Endothelial cell of umbilical vein (primary cell): ENCODE data around the gene OR10V1. TPM values are rescaled to one million over a fixed set of nuclear protein-coding genes. Genes with fewer than 3 reads are reported as not detected.

Experiments
- BruUV-seq: library from RNA; stranded (reverse); fragments of 400-500 nt; replicated peaks from 2 replicates; lab custom pipeline; 2021; lab: Mats Ljungman, UMichigan
- CTCF ChIA-PET: fragments of 300-600, 350-600 bp; sonication (Branson Sonifier 250); formaldehyde crosslinking; loops from one replicate; lab custom pipeline; 2021; ENCODE audit warnings: antibody characterized with exemption, inconsistent platforms; lab: Charles Lee
- POLR2A ChIA-PET: fragments of 300-600, 350-600 bp; sonication (Branson Sonifier 250); formaldehyde crosslinking; loops from one replicate; lab custom pipeline; 2021; ENCODE audit warnings: antibody characterized with exemption, inconsistent platforms; lab: Charles Lee
- DNase-seq: peaks from one replicate; pipeline ENCODE4 v3.0.0-alpha.2; 2011; ENCODE audit warnings: low read depth, low spot score
- FAIRE-seq: peaks from 2 replicates; lab custom pipeline; 2011; peaks lifted over from hg19 to GRCh38; lab: Jason Lieb, UNC
- H2AFZ ChIP-seq: 2 replicates; pipeline ENCODE4 v1.6.0; 2012; ENCODE audit warnings: low read depth, low read length, control low read depth, inconsistent platforms
- H3K27ac ChIP-seq: 2 replicates; pipeline ENCODE4 v1.5.1; 2011; ENCODE audit warnings: low read depth, mild to moderate bottlenecking, control low read depth, low read length, moderate library complexity; ENCODE audit not compliant: insufficient read depth
- H3K27me3 ChIP-seq, 2 experiments: 2 replicates each; pipeline versions ENCODE4 v1.6.0 to v1.6.1; 2011; ENCODE audit warnings: low read length in 2 of 2, mixed read lengths in 1 of 2; ENCODE audit not compliant: control insufficient read depth in 2 of 2, insufficient read depth in 2 of 2
- H3K36me3 ChIP-seq, 2 experiments: 2 replicates in 1 of 2; 3 replicates in 1 of 2; pipeline ENCODE4 v1.5.1; 2011; ENCODE audit warnings: low read length in 2 of 2, mild to moderate bottlenecking in 1 of 2, moderate library complexity in 1 of 2; ENCODE audit not compliant: control insufficient read depth in 2 of 2, insufficient read depth in 2 of 2; ENCODE audit errors: extremely low read depth in 1 of 2
- H3K4me1 ChIP-seq: 3 replicates; pipeline ENCODE4 v1.5.1; 2011; ENCODE audit warnings: mild to moderate bottlenecking, low read length; ENCODE audit not compliant: control insufficient read depth, insufficient read depth; ENCODE audit errors: extremely low read depth
- H3K4me2 ChIP-seq: 2 replicates; pipeline ENCODE4 v1.6.1; 2011; ENCODE audit warnings: low read length, control low read depth, mixed read lengths; ENCODE audit not compliant: insufficient read depth
- H3K4me3 ChIP-seq, 3 experiments: fragments of 200-600 bp in 1 of 3; sonication (generic), shearing (Covaris generic) in 1 of 3; replicated peaks in 1 of 3; 2 replicates each; pipeline ENCODE4 v1.5.1; 2011 to 2016; ENCODE audit warnings: control low read depth in 3 of 3, low read length in 3 of 3, mild to moderate bottlenecking in 2 of 3, inconsistent platforms in 1 of 3, low read depth in 1 of 3, moderate library complexity in 1 of 3; ENCODE audit not compliant: insufficient read depth in 1 of 3
- H3K79me2 ChIP-seq: 2 replicates; pipeline ENCODE4 v1.6.0; 2012; ENCODE audit warnings: low read length, inconsistent platforms; ENCODE audit not compliant: control insufficient read depth, insufficient read depth
- H3K9ac ChIP-seq: replicated peaks from 2 replicates; pipeline ENCODE3; 2011; ENCODE audit warnings: low read length, control low read depth; ENCODE audit not compliant: insufficient read depth; ENCODE audit errors: extremely low read depth
- H3K9me1 ChIP-seq: replicated peaks from 3 replicates; pipeline ENCODE4 v1.6.0; 2011; ENCODE audit warnings: mild to moderate bottlenecking, low read length; ENCODE audit not compliant: control insufficient read depth, insufficient read depth; ENCODE audit errors: extremely low read depth
- H3K9me3 ChIP-seq: replicated peaks from 2 replicates; pipeline ENCODE4 v1.5.1; 2012; ENCODE audit warnings: low read length, inconsistent platforms; ENCODE audit not compliant: control insufficient read depth, insufficient read depth
- H4K20me1 ChIP-seq: replicated peaks from 2 replicates; pipeline ENCODE3; 2011; ENCODE audit warnings: mild to moderate bottlenecking, low read length; ENCODE audit not compliant: control insufficient read depth, insufficient read depth; ENCODE audit errors: extremely low read depth
- CTCF ChIP-seq, 2 donors: IDR thresholded peaks; 1 replicate in 1 of 2; 2 replicates in 1 of 2; pipeline ENCODE4 v1.5.1; 2011; ENCODE audit warnings: low read length in 2 of 2, mild to moderate bottlenecking in 2 of 2, moderate library complexity in 2 of 2, control low read depth in 1 of 2, inconsistent platforms in 1 of 2, low read depth in 1 of 2; ENCODE audit not compliant: insufficient read depth in 1 of 2; ENCODE audit errors: extremely low read depth in 1 of 2
- GATA2 ChIP-seq: IDR thresholded peaks from 2 replicates; pipeline ENCODE4 v1.7.0; 2011; ENCODE audit warnings: low read depth, mild to moderate bottlenecking, moderate library complexity, mixed read lengths, low read length; ENCODE audit not compliant: insufficient read length, insufficient read depth
- JUN ChIP-seq: IDR thresholded peaks from 2 replicates; pipeline ENCODE4 v1.6.1; 2011; ENCODE audit warnings: borderline replicate concordance, low read depth; ENCODE audit not compliant: insufficient read length, insufficient read depth
- MAX ChIP-seq: IDR thresholded peaks from 2 replicates; pipeline ENCODE4 v1.6.1; 2011; ENCODE audit not compliant: insufficient read depth, insufficient read length
- POLR2A ChIP-seq: IDR thresholded peaks from 2 replicates; pipeline ENCODE4 v1.6.1; 2012; ENCODE audit warnings: low read depth, mild to moderate bottlenecking, control low read depth, low read length
- dilution Hi-C: fragments of 300-500 bp; cut with MboI; formaldehyde crosslinking; loops from one replicate; pipeline ENCODE4 v1.15.0; 2019; ENCODE audit warnings: low sequenced_read_pairs; ENCODE audit not compliant: extremely low pct_ligation_motif_present
- intact Hi-C: fragments of 100-400 bp; cut with micrococcal nuclease; formaldehyde crosslinking; loops from one replicate; pipeline ENCODE4 v1.10.0; 2022
- polyA plus RNA-seq, 4 experiments: library from polyadenylated mRNA; depleted of rRNA in 3 of 4; stranded (reverse) in 3 of 4; unstranded in 1 of 4; fragments of >200 nt; gene quantifications; 2 replicates each; pipeline versions ENCODE4 v1.2.1 to v1.2.3, GENCODE V29; 2011 to 2012; ENCODE audit warnings: missing spikeins in 1 of 4
- total RNA-seq: library from RNA; stranded (reverse); gene quantifications from 2 replicates; pipeline ENCODE4 v1.2.3, GENCODE V29; 2021

Gene OR10V1
- total and polyA plus RNA-seq, 2 donors (not counting 3 experiments of a cell fraction or from before 2014, with no cell fraction given): not detected

- TF ChIP-seq GATA2 (no peak), POLR2A (no peak), JUN (no peak), CTCF (IDR thresholded peaks at IDR 0.05; ENCODE audit: extremely low read depth in 1 of 2, insufficient read depth in 1 of 2, low read depth in 1 of 2, low read length in 2 of 2) (peak; percentile 82 to 89), MAX (no peak)
- peak; percentile 82 for DNase-seq
- Histone ChIP-seq H3K4me2 (peak overlapping the region; percentile 94), H3K27me3 (no peaks in the 10 kb centered on the region), H2AFZ (peak overlapping the region; percentile 91), H3K4me3 (peak overlapping the region; percentile 65 to 87 (median 83)), H3K9ac (peak overlapping the region; percentile 92), H3K4me1 (peaks cover 21% of the 10 kb centered on the region), H3K79me2 (peaks cover 16% of the 10 kb centered on the region), H3K9me3 (no peaks in the 10 kb centered on the region), H3K27ac (peak overlapping the region; percentile 72), H3K9me1 (no peaks in the 10 kb centered on the region), H4K20me1 (no peaks in the 10 kb centered on the region), H3K36me3 (no peaks in the 10 kb centered on the region)
- dilution Hi-C loops (no loop called here), intact Hi-C loops (loop anchor here (1.0 to 2.0 kb wide), 8 partner anchors 47 to 497 kb away; partner anchors contain the start of genes MRPL16 and PATL1)
- FAIRE-seq: peak; percentile 73
- BruUV-seq: no TSS peak
- ChIA-PET CTCF (interaction anchor here (0.7 to 5.7 kb wide), 20 partner anchors 9 to 497 kb away, joined by 3 to 120 read pairs (median 6); partner anchors contain the start of genes MRPL16 and PATL1), POLR2A (interaction anchor here (2.7 kb wide), 1 partner anchor 85 kb away, joined by 11 read pairs; the partner anchor contains the start of gene PATL1)
These were observed 40.2 kb upstream of the OR10V1 start for GRCh38 chr11:59753650-59754493.
